ELR (cell line): Measurements from ENCODE around the gene CASP5.
A peak's percentile ranks its signal among the peaks of the same experiment; 100 is the strongest.
"Not testable (repeated sequence)": the region's sequence is repeated elsewhere in the genome, so short reads cannot be mapped to it uniquely, and the experiment has no call there.

Experiments used
- DNase-seq: peaks from one replicate; pipeline ENCODE4 v3.0.0-alpha.2; 2015; ENCODE audit warnings: low read depth

The CASP5 gene

GRCh38 chr11:105033343-105033742, 10.4 kb upstream of the CASP5 start:
- DNase-seq: no peak

DNA sequence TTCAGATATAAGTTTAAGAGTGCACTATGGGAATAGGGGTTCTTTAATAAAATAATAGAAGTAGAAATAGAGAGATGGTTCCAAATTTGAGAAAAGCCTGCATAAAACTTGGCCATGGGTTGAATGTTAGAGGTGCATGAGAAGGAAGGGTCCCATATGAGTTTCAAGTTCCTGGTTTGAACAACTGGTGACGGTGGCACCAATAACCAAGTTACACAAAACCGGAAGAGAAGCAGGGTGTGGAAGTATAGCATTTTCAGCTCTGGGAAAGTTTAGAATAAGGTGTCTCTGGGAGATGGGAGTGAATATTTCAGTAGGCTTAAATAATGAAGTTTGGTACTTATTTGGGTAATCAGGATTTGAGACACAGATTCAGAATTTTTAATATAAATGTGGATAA, 9.5 kb upstream of the CASP5 start:
- DNase-seq: no peak

GRCh38 chr11:105027678-105028077, 4.7 kb upstream of the CASP5 start:
- no peak for DNase-seq

- DNase-seq: no peak
Measured at GRCh38 chr11:105024394-105024793, 1.4 kb upstream of the CASP5 start.

GRCh38 chr11:105022527-105022926, 441 bp downstream of the CASP5 start:
- DNase-seq: no peak

DNA sequence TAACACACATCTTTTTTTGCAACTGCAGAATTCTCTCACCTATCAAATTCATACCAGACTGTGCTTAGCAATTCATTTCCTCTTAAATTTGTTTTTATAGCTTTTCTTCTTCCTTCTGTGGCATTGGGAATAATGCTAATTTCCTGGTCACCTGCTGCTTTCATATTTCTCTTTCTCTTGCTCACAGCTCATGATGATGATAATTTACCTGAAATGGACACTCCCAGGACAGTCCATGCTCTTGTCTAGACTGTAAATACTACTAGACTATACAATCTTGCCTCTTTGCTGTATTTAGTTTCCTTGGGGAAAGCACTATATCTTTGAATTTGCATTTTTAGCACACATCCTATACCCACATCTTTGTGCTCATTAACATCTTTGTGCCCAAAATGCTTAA, 15.5 kb downstream of the CASP5 start:
- DNase-seq: no peak

DNA sequence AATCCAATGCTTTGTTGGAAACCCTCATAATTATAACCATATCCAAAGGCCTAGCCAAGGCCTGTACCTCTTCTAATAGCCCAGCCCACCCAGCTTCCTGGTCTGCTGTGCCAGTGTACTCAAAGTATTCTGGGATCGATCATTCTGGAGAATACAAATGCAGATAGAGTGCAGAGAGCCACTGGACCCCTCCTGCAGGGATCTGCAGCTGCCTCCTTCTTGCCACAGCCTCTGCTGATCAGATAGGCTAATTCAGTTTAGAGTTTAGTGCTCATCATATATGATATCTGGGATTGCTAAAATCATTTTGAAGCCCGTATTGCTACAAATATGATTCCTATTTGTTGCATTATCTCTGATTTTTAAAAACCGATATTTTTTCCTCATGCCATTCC, 17.5 kb downstream of the CASP5 start:
- DNase-seq: no peak

GRCh38 chr11:105004021-105004420, 18.9 kb downstream of the CASP5 start:
- DNase-seq: no peak

GRCh38 chr11:105003151-105003550, 19.8 kb downstream of the CASP5 start:
- DNase-seq: no peak

- DNase-seq: peak; percentile 15
Measured at GRCh38 chr11:105000797-105001196, 22.2 kb downstream of the CASP5 start.

DNA sequence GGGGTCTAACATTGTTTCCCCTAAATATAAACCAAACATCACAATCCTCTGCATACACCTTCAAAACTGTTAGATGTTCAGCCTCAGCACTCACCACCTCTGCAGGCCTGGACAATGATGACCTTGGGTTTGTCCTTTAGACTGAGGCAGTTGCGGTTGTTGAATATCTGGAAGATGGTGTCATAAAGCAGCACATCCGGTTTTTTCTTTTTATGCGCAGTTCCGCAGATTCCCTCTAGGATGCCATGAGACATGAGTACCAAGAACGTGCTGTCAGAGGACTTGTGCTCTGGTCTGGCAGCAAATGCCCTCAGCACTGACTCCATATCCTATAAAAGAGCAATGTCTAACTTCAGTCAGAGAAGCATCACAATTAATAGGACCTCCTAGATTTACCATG, 22.8 kb downstream of the CASP5 start:
- peak; percentile 41 for DNase-seq

- no peak for DNase-seq
Measured at GRCh38 chr11:104999721-105000120, 23.2 kb downstream of the CASP5 start.

GRCh38 chr11:104997288-104997687, 25.7 kb downstream of the CASP5 start:
- DNase-seq: peak; percentile 3

DNA sequence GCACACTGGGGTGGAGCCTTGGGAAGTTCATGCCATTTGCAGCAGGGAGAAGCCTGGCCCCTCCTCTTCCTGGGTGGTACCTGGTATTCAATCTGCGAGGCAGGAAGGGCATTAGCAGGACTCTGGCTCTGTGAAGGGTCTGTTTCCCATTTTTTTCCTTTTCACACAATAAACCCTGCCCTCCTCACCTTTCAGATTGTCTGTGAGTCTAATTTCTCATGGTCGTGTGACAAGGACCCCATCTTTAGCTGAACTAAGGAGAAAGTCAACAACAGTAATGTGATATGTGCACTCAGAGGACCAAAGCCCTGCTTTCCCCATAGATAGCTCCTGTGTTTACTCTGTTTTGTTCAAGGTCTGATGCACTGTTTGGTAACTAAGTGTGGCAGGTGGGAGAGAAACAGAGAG, 28.0 kb downstream of the CASP5 start:
- no peak for DNase-seq

- DNase-seq: no peak
Measured at GRCh38 chr11:104992781-104993180, 30.2 kb downstream of the CASP5 start.

DNA sequence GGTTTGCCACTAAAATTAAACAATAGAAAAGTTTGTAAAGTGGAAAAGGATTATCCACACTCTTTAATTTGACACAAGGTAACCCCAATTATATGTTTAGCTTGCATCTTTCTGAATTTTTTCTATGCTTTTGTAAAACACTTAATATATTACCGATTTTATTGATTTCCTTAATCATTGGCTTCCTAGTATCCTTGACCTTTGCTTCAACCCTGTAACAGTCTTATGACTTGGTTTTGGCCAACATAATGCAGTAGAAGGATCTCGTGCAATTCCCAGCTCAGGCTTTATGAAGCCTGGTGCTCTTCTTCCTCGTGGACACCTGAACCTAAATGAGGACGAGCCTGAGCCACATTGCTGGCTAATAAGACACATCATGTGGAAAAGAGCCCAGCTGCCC, 31.0 kb downstream of the CASP5 start:
- DNase-seq: no peak

- DNase-seq: no peak
Measured at GRCh38 chr11:104984808-104985207, 38.2 kb downstream of the CASP5 start.

DNA sequence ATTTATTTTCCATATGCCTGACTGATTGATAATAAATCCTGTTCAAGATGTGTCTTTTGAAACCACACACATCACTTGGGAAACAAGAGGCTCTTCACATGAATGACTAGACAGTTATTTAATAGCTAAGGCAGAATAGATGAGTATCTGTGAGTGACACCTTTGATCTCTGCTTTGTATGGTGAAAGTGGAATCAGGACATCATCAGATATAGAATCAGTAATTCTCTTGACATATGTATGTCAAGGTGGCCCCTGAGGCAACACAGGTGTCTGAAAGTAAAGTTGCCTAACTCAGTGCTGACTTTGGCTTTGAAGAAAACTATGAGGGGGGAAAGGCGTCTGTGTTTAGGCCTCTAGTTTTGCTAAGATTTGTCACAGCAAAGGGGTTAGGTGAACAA, 43.1 kb downstream of the CASP5 start:
- DNase-seq: no peak

DNA sequence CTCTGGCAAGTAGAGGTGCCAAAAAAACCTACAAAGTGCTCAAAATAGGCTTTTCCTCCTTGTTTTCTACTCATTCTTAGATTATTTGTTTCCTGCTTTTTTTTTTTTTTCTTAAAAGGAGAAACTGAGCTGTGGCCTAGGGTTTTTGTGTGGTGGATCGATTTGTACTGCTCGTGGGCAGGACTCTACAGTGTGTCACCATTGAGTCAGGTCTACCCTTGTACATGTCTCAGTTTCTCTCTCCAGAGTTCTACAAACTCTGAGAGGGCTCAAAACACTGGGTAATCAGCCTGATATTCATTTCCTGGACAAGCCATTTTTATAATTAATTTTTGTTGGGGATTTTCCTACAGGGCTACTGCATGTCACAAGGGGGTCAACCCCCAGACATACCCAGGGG, 49.4 kb downstream of the CASP5 start:
- no peak for DNase-seq

DNA sequence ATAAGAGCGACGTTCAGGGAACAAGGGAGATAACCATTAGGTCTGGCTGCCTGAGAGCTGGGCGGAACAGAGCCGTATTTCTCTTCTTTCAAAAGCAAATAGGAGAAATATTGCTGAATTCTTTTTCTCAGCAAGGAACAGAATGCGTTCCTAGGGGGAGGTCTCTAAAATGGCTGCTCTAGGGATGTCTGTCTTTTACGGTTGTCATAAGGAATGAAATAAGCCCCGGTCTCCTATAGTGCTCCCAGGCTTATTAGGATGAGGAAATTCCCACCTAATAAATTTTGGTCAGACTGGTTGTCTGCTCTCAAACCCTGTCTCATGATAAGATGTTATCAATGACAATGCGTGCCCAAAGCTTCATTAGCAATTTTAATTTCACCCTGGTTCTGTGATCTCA, 50.0 kb downstream of the CASP5 start:
- not testable (repeated sequence) for DNase-seq

DNA sequence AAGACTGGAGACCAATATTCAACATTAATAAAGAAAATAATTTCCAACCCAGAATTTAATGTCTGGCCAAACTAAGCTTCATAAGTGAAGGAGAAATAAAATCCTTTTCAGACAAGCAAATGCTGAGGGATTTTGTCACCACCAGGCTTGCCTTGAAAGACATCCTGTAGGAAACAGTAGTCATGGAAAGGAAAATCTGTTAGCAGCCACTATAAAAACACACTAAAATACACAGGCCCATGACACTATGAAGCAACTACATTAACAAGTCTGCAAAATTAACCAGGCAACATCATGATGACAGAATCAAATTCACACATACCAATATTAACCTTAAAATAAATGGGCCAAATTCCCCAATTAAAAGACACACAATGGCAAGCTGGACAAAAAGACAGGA, 52.2 kb downstream of the CASP5 start:
- DNase-seq: no peak

- DNase-seq: peak; percentile 19
Measured at GRCh38 chr11:104968856-104969776, 53.9 kb downstream of the CASP5 start.

DNA sequence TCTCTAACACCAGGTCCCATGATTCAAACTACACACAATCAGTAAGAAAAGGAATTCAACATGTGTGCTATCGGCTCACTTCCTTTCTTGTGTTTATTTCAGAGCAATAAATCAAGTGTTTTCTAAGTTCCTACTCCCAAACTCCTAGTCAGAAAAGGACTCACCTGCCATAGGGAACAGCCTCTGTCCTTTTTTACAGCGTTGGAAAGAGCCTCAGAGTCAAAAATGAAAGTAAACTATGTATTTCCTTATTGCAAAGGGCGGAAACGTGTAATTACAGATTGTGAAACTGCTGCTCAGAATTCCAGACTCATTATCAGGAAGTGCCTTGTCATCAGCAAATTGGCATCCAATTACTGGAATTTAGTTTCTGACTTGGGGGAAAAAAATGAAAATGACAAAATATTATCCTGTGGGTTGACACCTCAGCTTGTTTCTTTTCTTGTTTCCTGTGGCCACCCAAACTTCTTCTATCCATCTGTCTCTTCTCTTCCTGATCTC, 54.6 kb downstream of the CASP5 start, which contains the start of gene CASP4:
Gene CASP4, minus strand, starts transcription at position 220 of the 501 bp plus-strand sequence. Its CDS starts 49 bp downstream, at position 171.
- DNase-seq: peak; percentile 86
